Stimulated activated effector memory CD8-positive, alpha-beta T cell treated with anti-CD3 and anti-CD28 coated beads, Interleukin-12 subunit alpha, Interleukin-12 subunit beta, amount 100 ng/mL, for 72 hours (primary cell): Measurements from ENCODE around the gene NFE2L1.
"Not testable (repeated sequence)": the region's sequence is repeated elsewhere in the genome, so short reads cannot be mapped to it uniquely, and the experiment has no call there.

Source experiments
- ATAC-seq: fragments of 150-1000 bp; cut with Tn5 transposase; 2 replicates; pipeline ENCODE4 v1.10.0; 2021
- DNase-seq, 2 donors: peaks; one replicate each; pipeline ENCODE4 v3.0.0; 2021 to 2022; ENCODE audit warnings: low spot score in 2 of 2
- H3K27ac Mint-ChIP-seq: one replicate; pipeline ENCODE4 v1.8.0; 2022; ENCODE audit warnings: mild to moderate bottlenecking, mixed read lengths
- H3K36me3 Mint-ChIP-seq: one replicate; pipeline ENCODE4 v1.8.0; 2022; ENCODE audit warnings: mild to moderate bottlenecking, mixed read lengths
- H3K4me1 Mint-ChIP-seq: one replicate; pipeline ENCODE4 v1.8.0; 2022; ENCODE audit warnings: mixed read lengths
- H3K4me3 Mint-ChIP-seq: one replicate; pipeline ENCODE4 v1.8.0; 2022; ENCODE audit warnings: mild to moderate bottlenecking, mixed read lengths
- H3K9me3 Mint-ChIP-seq: one replicate; pipeline ENCODE4 v1.8.0; 2022; ENCODE audit warnings: mixed read lengths

The NFE2L1 gene

DNA sequence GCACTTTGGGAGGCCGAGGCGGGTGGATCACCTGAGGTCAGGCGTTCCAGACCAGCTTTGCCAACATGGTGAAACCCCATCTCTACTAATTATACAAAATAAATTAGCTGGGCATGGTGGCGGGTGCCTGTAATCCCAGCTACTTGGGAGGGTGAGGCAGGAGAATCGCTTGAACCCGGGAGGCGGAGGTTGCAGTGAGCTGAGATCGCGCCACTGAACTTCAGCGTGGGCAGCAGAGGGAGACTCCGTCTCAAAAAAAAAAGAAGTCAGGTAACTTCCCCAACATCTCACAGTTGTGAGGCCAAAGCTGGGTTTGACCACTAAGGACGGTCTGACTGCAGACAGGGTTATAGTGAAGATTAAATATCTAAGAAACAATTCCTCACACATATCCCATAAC is 13.4 kb upstream of the NFE2L1 start:
- not testable (repeated sequence) for ATAC-seq, H3K27ac Mint-ChIP-seq, H3K4me3 Mint-ChIP-seq, H3K36me3 Mint-ChIP-seq, H3K4me1 Mint-ChIP-seq, DNase-seq, H3K9me3 Mint-ChIP-seq

- Mint-ChIP-seq H3K4me1 (peaks cover 8% of the 10 kb centered on the region), H3K36me3 (no peaks in the 10 kb centered on the region), H3K9me3 (no peaks in the 10 kb centered on the region), H3K4me3 (peak overlapping the region; percentile 87), H3K27ac (no peak overlapping the region)
- ATAC-seq (no peak), DNase-seq (no peak)
These were observed 11.5 kb upstream of the NFE2L1 start for GRCh38 chr17:48036693-48037035.

DNA sequence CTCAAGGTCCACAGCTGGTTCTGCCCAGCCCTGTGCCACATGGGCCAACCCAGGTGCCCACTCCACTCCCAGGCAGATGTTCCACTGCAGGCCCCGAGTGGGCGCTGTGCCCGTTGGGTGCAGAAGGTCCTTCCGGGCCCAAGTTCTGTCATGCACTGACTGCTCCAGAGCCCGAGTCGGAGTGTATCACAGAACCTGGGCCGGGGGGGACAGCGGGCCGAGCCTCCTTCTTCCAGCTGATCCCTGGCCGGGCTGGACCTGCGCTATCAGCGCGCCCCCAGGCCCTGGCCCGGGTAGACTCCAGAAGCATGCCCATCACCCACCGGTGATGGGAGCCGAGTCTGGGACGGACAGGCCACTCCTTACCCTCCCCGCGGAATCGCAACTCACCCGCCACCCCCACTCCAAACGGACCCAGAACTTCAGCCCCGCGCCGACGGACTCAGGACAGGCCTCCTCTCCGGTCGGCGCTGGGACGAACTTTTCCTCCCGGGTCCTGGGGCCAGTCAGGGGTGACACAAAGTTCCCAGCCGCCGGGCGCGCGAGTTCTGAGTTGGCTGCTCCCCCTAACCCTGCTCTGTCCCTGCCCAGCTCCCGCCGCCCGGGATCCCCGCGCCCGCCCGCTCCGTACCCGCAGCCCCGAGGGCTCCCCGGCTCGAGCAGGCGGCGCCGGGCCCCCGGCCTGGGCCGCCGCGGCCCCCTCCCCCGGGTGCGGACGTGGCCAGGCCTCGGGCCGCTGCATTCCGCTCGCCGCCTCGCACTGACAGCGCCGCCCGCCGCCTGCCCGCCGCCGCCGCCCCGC is 10.9 kb upstream of the NFE2L1 start, which contains the start of gene COPZ2:
Gene COPZ2 (minus strand): TSS at position 762 of the 802 bp plus-strand sequence. CDS start 20 bp downstream, at position 742.
- Mint-ChIP-seq H3K36me3 (no peaks in the 10 kb centered on the region), H3K9me3 (no peaks in the 10 kb centered on the region), H3K4me3 (peak within 1 kb of the TSS; percentile 87), H3K27ac (peak within 1 kb of the TSS; percentile 94), H3K4me1 (peaks cover 8% of the 10 kb centered on the region)
- DNase-seq (peak; percentile 43 to 80), ATAC-seq (peak; percentile 90)

DNA sequence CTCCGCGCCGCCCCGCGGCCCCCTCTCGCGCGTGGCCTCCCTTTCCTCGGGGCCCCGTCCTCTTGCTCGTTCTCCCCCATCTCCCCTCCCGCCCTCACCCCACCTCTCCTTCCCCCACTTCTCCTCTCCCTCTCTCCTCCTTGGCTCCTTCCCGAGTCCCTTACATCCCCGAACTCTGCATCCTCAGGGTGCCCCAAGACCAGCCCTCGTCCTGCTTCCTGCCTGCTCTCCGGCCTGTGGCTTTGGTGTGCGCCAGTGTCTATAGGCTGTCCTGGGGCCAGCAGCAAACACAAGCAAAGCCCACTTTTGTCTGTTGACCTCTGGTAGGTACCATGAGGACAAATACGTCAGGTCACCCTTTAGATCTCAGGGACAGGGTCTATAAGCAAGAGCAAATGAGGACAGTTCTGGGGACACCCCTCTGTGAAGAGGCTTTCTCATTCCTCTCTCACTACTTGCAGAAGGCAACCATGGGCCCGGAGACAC is 10.3 kb upstream of the NFE2L1 start:
- no peak for DNase-seq

GRCh38 chr17:48038687-48039086 is 9.5 kb upstream of the NFE2L1 start:
- Mint-ChIP-seq H3K36me3 (no peaks in the 10 kb centered on the region), H3K9me3 (no peaks in the 10 kb centered on the region), H3K27ac (no peak overlapping the region), H3K4me1 (peaks cover 8% of the 10 kb centered on the region), H3K4me3 (peak overlapping the region; percentile 87)
- DNase-seq: no peak
- no peak for ATAC-seq

More for the DNA sequence above, 10.3 kb upstream of the NFE2L1 start:
- peak overlapping the region; percentile 87 for H3K4me3 Mint-ChIP-seq
- H3K4me1 Mint-ChIP-seq: peaks cover 8% of the 10 kb centered on the region
- ATAC-seq: peak; percentile 3
- H3K27ac Mint-ChIP-seq: peak overlapping the region; percentile 94
- no peaks in the 10 kb centered on the region for H3K36me3 Mint-ChIP-seq
- H3K9me3 Mint-ChIP-seq: no peaks in the 10 kb centered on the region

- DNase-seq (no peak), ATAC-seq (no peak)
- no peak overlapping the region for H3K4me3 Mint-ChIP-seq
- H3K9me3 Mint-ChIP-seq: no peaks in the 10 kb centered on the region
- H3K36me3 Mint-ChIP-seq: peaks cover 11% of the 10 kb centered on the region
- H3K4me1 Mint-ChIP-seq: peaks cover 30% of the 10 kb centered on the region
- H3K27ac Mint-ChIP-seq: no peak overlapping the region
These were observed 5.0 kb upstream of the NFE2L1 start for GRCh38 chr17:48043176-48043575.

DNA sequence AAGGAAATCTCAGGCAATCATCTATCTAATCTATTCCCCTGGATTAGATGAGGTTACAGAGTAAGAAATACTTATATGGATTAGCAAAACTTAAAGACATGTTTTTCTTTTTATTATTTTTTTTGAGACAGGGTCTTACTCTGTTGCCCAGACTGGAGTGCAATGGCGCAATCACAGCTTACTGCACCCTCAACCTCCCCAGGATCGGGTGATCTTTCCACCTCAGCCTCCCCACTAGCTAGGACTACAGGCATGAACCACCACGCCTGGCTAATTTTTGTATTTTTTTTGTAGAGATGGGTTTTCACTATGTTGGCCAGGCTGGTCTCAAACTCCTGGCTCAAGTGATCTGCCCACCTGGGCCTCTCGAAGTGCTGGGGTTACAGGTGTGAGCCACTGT is 3.3 kb upstream of the NFE2L1 start:
- no peak for ATAC-seq
- peaks cover 28% of the 10 kb centered on the region for H3K36me3 Mint-ChIP-seq

GRCh38 chr17:48045316-48046001 is 2.7 kb upstream of the NFE2L1 start:
- no peak overlapping the region for H3K4me3 Mint-ChIP-seq
- DNase-seq: no peak
- peak overlapping the region; percentile 99 for H3K27ac Mint-ChIP-seq
- peaks cover 34% of the 10 kb centered on the region for H3K36me3 Mint-ChIP-seq
- H3K9me3 Mint-ChIP-seq: no peaks in the 10 kb centered on the region
- ATAC-seq: no peak
- H3K4me1 Mint-ChIP-seq: peaks cover 45% of the 10 kb centered on the region

More for the DNA sequence above, 3.3 kb upstream of the NFE2L1 start:
- Mint-ChIP-seq H3K9me3 (no peaks in the 10 kb centered on the region), H3K4me3 (no peak overlapping the region), H3K27ac (no peak overlapping the region), H3K4me1 (peaks cover 39% of the 10 kb centered on the region)
- DNase-seq: no peak

- Mint-ChIP-seq H3K9me3 (no peaks in the 10 kb centered on the region), H3K36me3 (peaks cover 43% of the 10 kb centered on the region), H3K4me1 (peaks cover 53% of the 10 kb centered on the region), H3K4me3 (peak overlapping the region; percentile 86), H3K27ac (peak overlapping the region; percentile 99)
- ATAC-seq: no peak
- DNase-seq: no peak
These were observed 1.9 kb upstream of the NFE2L1 start for GRCh38 chr17:48046296-48046695.

- peaks cover 62% of the 10 kb centered on the region for H3K4me1 Mint-ChIP-seq
- H3K27ac Mint-ChIP-seq: peak overlapping the region; percentile 99
- ATAC-seq (no peak), DNase-seq (no peak)
- no peaks in the 10 kb centered on the region for H3K9me3 Mint-ChIP-seq
- H3K4me3 Mint-ChIP-seq: peak overlapping the region; percentile 86
- H3K36me3 Mint-ChIP-seq: peaks cover 52% of the 10 kb centered on the region
These were observed 932 bp upstream of the NFE2L1 start for GRCh38 chr17:48047113-48047740.

GRCh38 chr17:48048384-48049126 is 396 bp downstream of the NFE2L1 start:
- Mint-ChIP-seq H3K4me3 (peak overlapping the region; percentile 86), H3K4me1 (peaks cover 75% of the 10 kb centered on the region), H3K36me3 (peaks cover 65% of the 10 kb centered on the region), H3K27ac (peak overlapping the region; percentile 99), H3K9me3 (no peaks in the 10 kb centered on the region)
- peak in 1 of 2 donors; percentile 85 for DNase-seq
- ATAC-seq: peak; percentile 59

DNA sequence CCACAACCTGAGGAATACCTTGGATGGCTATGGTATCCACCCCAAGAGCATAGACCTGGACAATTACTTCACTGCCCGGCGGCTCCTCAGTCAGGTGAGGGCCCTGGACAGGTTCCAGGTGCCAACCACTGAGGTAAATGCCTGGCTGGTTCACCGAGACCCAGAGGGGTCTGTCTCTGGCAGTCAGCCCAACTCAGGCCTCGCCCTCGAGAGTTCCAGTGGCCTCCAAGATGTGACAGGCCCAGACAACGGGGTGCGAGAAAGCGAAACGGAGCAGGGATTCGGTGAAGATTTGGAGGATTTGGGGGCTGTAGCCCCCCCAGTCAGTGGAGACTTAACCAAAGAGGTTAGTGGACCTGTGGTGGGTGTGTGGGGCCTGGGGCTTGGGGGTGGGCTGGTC is 3.1 kb downstream of the NFE2L1 start:
- no peaks in the 10 kb centered on the region for H3K9me3 Mint-ChIP-seq
- DNase-seq (no peak), ATAC-seq (no peak)
- peak overlapping the region; percentile 86 for H3K4me3 Mint-ChIP-seq
- peaks cover 86% of the 10 kb centered on the region for H3K36me3 Mint-ChIP-seq
- H3K4me1 Mint-ChIP-seq: peaks cover 83% of the 10 kb centered on the region
- peak overlapping the region; percentile 76 for H3K27ac Mint-ChIP-seq

- peak overlapping the region; percentile 86 for H3K4me3 Mint-ChIP-seq
- H3K27ac Mint-ChIP-seq: peak overlapping the region; percentile 85
- peaks cover 83% of the 10 kb centered on the region for H3K4me1 Mint-ChIP-seq
- DNase-seq (no peak), ATAC-seq (no peak)
- H3K9me3 Mint-ChIP-seq: no peaks in the 10 kb centered on the region
- peaks cover 93% of the 10 kb centered on the region for H3K36me3 Mint-ChIP-seq
These were observed 3.7 kb downstream of the NFE2L1 start for GRCh38 chr17:48051706-48052486.
